LNCAP (cell line): Measurements from ENCODE around the gene SNRPE.
A peak's percentile ranks its signal among the peaks of the same experiment; 100 is the strongest.

Experiments used
- TF ChIP-seq, protein P1 (sequence below): fragments of 450-650 bp; IDR thresholded peaks from 2 replicates; pipeline ENCODE4 v1.5.1; 2017; ENCODE audit warnings: mild to moderate bottlenecking

SNRPE gene

GRCh38 chr1:203867802-203868201 lies 6.4 kb downstream of the SNRPE start:
- TF ChIP-seq, protein P1, sequence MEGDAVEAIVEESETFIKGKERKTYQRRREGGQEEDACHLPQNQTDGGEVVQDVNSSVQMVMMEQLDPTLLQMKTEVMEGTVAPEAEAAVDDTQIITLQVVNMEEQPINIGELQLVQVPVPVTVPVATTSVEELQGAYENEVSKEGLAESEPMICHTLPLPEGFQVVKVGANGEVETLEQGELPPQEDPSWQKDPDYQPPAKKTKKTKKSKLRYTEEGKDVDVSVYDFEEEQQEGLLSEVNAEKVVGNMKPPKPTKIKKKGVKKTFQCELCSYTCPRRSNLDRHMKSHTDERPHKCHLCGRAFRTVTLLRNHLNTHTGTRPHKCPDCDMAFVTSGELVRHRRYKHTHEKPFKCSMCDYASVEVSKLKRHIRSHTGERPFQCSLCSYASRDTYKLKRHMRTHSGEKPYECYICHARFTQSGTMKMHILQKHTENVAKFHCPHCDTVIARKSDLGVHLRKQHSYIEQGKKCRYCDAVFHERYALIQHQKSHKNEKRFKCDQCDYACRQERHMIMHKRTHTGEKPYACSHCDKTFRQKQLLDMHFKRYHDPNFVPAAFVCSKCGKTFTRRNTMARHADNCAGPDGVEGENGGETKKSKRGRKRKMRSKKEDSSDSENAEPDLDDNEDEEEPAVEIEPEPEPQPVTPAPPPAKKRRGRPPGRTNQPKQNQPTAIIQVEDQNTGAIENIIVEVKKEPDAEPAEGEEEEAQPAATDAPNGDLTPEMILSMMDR: no peak

- TF ChIP-seq, protein P1: no peak
Measured at GRCh38 chr1:203870245-203870644, 8.8 kb downstream of the SNRPE start.

DNA sequence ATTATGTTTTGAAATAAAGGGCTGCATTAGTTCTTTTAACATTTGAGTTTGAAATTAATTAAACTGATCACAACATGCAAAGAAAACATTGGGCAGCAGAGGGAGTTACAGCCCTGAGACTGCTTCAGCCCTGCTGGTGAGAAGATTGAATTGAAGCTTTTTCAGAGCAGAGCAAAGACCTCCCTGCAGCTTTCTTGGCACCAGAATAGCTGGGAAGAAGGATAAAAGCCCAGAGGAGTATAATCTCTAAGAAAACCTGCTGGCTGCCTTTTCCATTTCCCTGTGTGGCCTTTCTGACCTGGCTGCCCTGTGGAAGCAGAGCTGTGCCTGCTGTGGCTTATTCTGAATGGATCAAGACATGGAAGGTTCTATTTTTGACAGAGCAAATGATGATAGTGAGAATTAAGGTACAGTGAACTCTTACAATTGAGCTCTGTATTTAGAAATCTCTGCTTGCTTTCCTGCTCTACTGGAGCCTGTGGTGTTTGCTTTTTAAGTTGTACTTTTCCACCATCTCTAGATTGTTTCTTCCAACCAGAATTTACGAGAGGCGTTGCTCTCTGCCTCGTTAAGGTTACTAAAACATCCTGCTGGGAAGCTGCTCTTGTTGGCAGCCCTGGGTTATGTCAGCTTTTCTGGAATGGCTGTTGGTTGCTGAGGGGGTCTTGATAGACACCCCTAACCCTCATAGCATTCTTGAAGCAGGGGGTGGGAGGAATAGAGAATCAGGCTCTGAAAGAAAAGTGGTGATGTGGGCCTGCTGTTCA lies 9.9 kb downstream of the SNRPE start:
- TF ChIP-seq, protein P1: peak; percentile 92

GRCh38 chr1:203873094-203873493 lies 11.7 kb downstream of the SNRPE start:
- TF ChIP-seq, protein P1: no peak

GRCh38 chr1:203878422-203878821 lies 17.0 kb downstream of the SNRPE start:
- TF ChIP-seq, protein P1: no peak

- TF ChIP-seq, protein P1: no peak
Measured at GRCh38 chr1:203880606-203881005, 19.2 kb downstream of the SNRPE start.

DNA sequence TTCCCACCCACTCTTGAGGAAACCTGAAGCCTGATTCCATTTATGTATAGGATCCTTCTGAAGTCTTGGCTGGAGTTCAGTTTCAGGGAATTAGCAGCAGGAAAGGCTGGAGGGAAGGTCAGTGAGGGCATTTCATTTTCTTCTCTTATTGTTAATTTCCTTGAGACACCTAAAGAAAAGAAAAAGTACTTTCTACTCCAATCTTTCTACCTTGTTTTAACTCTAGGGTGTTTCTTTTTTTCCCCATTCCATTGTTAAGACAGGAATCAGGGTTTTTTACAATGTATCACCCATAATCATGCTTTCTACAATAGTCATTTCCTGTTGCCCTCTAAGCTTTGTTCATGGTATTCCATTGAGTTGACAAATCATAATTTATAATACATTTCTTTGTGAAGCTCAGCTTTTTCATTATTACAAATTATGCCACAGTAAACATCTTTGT lies 27.4 kb downstream of the SNRPE start:
- TF ChIP-seq, protein P1: no peak
